GM21381 (cell line): Measurements from ENCODE around the gene CUTA.
"Not testable (repeated sequence)": the region's sequence is repeated elsewhere in the genome, so short reads cannot be mapped to it uniquely, and the experiment has no call there.

Source experiments
- ATAC-seq: cut with Tn5 transposase; IDR thresholded peaks from one replicate; pipeline ENCODE4 v1.9.1; 2021; ENCODE audit warnings: mild to moderate bottlenecking, moderate library complexity; ENCODE audit not compliant: unreplicated experiment

CUTA gene

DNA sequence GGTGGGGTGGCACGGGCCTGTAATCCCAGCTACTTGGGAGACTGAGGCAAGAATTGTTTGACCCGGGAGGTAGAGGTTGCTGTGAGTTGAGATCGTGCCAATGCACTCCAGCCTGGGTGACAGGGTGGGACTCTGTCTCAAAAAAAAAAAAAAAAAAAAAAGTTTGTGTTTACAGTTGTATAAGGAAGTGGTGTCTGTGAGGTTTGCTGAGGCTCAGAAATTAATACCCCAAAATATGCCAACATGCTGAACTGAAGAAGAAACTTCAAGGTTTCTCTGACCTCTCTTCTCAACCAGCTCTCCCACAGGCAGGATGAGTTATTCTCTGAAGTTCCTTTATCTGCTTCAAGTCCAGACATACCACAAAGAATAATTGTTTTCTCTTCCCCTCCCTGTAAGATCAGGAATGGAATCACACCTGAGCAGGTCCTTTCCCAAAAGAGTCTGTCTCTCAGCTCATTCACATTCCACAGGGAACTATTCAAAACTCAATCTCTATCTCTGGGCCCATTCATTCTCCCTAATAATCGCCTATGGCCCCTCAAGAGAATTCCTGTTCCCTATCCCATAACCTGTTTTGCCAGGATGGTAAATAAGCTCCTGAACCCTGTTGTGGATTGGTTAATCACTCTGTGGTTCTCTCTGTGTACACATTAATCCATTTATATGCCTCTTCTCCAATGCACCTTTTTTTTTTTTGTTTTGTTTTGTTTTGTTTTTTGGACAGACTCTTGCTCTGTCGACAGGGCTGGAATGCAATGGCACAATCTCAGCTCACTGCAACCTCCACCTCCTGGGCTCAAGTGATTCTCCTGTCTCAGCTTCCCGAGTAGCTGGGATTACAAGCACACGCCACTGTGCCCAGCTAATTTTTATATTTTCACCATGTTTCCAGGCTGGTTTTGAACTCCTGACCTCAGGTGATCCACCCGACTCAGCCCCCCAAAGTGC lies 43.7 kb downstream of the CUTA start:
- no peak for ATAC-seq

DNA sequence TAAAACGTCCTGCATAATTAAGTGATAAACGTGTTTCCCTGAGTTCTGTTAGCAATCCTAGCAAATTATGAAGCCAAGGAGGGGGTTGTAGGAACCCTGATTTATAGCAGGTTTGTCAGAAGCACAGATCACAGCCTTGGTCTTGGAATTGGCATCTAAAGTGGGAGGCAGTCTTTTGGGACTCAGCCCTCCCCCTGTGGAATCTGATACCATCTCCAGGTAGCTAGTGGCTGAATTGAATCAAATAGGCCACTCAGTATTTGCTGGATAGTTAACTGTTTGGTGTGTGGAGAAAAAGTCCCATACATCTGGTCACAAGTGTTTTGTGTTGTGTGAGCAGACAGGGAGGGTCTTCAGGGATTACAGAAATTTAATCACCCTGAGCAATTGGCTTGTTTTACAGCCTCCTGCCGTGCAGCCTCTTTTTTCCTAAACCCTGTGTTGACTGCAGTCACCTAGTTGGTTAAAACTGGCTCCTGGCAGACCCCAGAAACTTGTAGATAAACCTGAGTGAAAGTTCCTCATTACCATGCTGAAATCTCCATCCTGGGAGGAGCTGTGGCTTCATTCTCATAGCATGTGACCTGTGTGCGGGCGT lies 45.3 kb downstream of the CUTA start:
- ATAC-seq, result no peak

DNA sequence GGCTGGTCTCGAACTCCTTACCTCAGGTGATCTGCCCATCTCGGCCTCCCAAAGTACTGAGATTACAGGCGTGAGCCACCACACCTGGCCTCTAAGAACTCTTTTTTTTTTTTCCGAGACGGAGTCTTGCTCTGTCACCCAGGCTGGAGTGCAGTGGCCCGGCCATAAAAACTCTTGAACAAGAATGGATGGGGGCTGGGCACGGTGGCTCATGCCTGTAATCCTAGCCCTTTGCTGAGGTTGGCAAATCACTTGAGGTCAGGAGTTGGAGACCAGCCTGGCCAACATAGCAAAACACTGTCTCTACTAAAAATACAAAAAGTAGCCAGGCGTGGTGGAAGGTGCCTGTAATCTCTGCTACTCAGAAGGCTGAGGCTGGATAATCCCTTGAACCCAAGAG lies 46.0 kb downstream of the CUTA start:
- ATAC-seq, result not testable (repeated sequence)

DNA sequence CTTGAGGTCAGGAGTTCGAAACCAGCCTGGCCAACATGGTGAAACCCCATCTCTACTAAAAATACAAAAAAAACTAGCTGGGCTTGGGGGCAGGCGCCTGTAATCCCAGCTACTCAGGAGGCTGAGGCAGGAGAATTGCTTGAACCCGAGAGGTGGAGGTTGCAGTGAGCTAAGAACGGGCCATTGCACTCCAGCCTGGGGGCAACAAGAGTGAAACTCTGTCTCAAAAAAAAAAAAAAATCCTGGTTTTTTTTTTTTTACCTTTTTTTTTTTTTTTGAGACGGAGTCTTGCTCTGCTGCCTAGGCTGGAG lies 50.2 kb downstream of the CUTA start:
- not testable (repeated sequence) for ATAC-seq

DNA sequence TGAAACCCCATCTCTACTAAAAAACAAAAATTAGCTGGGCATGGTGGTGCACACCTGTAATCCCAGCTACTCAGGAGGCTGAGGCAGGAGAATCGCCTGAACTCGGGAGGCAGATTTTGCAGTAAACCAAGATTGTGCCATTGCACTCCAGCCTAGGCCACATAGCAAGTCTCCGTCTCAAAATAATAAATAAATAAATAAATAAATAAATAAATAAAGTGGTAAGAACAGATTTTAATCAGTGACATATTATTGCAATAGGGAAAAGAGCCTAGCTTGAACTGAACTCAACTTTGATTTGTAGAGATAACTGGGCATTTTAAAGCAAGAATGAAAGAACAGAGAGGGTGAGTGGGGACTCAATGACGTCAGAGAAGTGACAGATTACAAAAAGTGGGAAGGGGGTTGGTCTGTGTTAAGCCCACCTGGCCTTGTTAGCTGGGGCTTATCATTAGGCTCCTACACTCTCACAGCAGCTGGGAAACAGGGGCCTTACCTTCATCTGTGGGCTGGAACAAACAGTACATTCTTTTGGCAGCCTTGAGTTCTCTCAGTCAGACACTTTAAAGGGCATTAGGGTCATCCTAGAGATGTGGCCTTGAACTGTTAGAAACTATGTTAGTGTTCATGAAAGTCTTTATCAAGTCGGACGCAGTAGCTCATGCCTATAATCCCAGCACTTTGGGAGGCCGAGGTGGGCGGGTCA lies 50.7 kb downstream of the CUTA start:
- no peak for ATAC-seq
